GM10847 (cell line): ENCODE measurements around the gene ALLC.

Experiments used
- POLR2A ChIP-seq: IDR thresholded peaks from 2 replicates; pipeline ENCODE4 v1.6.1; 2011; ENCODE audit not compliant: insufficient read length; ENCODE audit errors: extremely low read depth

The ALLC gene

DNA sequence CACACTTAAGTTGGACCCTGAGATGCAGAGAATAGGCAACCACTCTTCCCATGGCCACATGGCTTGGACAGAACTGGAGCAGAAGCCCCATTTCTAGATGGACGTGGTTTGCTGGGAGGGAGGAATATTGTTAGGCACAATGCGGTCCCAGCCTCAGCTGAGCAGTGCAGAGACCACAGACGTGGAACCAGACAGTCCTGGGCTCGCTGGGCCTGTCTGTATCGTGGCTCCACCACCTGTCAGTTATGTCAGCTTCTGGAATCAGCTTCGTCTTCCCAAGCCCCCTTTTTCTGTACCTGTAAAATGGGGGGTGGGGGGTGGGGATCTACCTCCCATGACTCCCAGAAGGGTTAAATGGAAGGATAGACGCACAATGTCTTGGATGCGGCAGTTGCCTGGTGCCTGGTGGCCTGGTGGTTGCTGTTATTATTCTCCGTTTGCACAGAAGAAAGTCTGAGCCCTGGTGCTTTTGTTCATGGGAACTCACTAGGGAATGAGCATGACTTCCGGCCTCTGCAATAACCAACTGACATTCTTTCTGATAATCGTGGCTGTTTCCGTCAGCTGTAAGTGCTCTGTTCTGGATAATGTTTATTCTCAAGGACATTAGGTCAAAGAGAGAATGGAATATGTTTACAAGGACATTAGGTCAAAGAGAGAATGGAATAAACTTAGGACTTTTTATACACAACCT is 31.7 kb upstream of the ALLC start:
- TF ChIP-seq POLR2A, result no peak

DNA sequence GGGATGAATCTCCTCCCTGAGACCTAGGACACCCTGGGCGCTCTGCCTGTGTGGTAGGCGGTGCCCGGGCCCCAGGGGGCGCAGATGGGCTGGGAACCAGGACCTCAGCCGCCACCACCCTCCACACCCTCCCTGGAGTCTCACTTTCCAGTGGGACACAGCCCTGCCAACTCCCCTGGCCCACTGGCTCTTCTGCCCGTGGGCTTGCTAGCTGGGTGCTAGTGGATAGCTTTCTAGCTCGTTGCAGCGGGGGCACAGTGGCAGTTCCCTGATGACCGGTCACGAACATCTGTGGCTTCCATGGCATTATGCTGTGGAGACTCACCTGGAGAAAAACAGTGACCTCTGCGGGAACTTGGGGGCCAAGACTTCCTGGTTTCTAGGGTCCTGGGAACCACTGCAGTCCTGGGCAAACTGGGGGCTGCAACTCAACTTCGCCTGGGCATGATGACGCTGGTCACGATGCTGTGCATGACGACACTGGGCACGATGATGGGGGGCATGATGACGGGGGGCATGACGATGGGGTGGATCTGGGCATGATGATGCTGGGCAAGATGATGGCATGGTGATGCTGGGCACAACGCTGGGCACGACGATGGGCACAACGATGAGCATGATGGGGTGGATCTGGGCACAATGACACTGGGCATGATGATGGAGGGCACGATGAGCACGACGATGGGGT is 31.0 kb upstream of the ALLC start:
- no peak for TF ChIP-seq POLR2A

DNA sequence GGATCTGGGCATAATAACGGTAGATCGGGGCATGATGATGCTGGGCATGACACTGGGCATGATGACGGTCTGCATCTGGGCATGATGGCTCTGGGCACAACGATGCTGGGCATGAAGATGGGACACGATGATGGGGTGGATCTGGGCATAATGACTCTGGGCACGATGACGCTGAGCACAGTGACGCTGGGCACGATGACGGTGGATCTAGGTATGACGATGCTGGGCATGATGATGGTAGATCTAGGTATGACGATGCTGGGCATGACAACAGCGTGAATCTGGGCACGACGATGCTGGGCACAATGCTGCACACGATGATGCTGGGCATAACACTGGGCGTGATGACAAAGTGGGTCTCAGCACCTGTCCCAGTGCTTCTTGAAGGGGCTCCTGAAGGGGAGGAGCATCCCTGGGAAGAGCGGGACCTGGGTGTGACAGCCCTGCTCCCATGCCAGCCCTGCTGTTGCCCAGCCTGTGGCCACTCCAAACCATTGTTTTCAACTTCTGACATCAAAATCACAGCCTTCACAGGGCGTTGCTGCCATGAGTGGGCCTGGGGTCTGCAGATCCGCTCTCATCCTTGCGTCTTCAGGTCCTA is 30.4 kb upstream of the ALLC start:
- TF ChIP-seq POLR2A, result no peak

DNA sequence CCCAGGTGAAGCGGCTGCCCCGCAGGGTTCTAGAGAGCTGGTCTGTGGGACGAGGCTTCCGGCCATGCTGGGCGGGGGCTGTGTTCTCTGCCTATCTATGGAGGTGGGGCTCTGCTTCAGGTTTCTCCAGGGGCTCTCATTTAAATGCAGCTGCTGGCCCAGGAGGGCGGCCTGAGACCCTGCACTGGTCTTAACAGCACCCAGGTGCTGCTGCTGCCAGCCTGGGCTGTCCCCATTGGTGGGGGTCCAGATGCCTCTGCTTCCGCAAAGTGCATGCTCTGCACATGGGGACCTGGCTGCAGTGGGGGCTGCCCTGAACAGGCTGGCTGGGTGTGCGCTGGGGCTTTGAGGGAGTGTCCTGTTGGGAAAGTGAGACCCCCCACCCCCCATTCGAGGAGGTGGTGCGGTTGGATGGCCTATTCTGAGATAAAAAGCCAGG is 29.7 kb upstream of the ALLC start:
- no peak for TF ChIP-seq POLR2A

DNA sequence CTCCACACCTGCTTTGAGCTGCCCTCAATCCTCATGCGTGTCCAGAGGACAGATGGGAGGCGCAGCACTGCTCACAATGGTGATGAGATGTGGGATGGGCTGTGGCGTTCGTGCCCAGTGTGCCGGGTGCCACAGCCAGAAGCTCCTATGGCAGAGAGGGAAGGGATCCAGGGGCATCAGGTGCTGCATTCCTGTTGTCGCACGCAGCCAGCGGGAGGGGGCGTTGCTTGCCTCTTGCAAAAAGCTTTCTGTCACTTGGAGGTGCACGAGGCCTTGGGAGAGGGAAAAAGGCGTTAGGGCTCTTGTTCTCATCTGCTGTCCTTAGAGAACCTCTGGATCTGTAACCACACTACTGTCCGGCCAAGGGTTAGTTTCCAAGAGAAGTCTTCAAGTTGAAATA is 29.2 kb upstream of the ALLC start:
- TF ChIP-seq POLR2A, result no peak

DNA sequence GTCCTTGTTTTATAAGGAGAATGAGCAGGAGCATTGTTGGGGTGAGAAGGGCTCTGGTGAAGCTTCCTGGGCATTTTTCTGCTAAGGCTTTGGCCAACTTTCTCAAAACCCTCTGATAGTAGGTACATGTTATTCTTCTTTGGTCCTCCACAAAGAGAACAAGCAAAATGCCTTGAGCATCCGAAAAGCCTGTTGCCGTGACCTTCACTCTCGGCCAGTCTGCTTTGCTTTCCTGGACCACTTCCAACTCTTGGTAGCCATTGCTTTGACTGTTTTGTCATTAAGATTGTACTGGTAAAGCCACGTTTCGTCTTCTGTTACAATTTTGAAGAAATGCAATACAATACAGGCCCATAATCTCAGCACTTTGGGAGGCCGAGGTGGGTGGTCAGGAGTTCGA is 27.4 kb upstream of the ALLC start:
- TF ChIP-seq POLR2A, result no peak

DNA sequence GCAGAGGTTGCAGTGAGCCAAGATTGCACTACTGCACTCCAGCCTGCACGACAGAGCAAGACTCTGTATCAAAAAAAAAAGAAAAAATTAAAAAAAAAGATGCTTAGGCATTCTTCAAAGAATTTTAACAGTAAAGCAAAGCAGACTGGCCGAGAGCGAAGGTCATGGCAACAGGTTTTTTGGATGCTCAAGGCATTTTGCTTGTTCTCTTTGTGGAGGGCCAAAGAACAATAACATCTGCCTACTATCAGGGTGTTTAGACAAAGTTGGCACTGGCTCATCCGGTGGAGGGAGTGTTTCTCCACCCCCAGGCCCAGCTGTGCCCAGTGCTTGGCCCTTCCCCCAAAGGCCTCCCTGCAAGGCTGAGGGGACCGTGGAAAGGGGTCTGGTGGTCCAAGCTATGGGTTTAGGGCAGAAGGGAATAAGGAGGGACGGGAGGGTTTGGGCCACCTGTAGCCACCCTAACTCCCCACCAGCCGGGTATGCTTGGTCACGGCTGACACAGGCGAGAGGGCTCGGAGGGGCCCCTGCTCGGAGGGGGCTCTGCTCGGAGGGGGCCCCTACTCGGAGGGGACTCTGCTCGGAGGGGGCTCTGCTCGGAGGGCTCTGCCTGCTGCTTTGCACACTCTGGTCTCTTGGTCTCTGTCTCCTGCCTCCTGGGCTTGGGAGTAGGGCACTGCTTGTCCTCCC is 26.7 kb upstream of the ALLC start:
- no peak for TF ChIP-seq POLR2A

DNA sequence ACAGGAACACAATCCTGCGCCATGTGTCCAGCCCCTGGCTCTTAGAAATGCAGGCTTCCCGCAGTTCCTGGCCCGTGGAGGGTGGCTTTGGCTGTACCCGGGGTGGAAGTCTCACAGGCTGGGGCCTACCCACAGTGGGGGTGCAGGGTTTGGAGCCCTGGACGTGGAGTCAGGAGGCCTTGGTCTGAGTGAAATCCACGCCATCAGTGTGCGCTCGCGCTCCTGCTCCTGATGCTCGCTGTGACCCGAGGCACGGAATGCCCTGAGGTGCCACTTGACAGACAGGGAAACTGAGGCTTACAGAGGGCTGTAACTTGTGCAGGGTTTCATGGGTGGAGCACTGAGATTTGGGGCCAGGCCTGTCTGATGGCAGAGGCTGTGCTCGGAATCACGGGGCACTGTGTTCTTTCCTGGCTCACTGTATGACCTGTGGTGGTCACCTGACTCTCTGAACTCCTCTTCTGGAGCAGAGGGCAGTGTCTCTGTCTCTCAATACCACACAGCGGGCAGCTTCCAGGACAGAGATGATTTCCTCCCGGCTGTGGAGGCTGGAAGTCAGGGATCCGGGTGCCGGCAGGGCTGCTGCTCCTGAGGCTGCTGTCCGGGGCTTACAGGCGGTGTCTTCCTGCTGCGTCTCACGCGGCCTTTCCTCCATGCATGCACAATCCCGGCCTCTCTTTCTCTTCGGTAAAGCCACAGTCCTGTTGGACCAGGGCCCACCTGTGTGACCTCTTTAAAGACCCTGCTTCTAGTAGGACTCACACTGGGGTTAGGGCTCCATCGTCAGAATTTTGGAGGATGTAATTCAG is 25.9 kb upstream of the ALLC start:
- TF ChIP-seq POLR2A, result no peak

DNA sequence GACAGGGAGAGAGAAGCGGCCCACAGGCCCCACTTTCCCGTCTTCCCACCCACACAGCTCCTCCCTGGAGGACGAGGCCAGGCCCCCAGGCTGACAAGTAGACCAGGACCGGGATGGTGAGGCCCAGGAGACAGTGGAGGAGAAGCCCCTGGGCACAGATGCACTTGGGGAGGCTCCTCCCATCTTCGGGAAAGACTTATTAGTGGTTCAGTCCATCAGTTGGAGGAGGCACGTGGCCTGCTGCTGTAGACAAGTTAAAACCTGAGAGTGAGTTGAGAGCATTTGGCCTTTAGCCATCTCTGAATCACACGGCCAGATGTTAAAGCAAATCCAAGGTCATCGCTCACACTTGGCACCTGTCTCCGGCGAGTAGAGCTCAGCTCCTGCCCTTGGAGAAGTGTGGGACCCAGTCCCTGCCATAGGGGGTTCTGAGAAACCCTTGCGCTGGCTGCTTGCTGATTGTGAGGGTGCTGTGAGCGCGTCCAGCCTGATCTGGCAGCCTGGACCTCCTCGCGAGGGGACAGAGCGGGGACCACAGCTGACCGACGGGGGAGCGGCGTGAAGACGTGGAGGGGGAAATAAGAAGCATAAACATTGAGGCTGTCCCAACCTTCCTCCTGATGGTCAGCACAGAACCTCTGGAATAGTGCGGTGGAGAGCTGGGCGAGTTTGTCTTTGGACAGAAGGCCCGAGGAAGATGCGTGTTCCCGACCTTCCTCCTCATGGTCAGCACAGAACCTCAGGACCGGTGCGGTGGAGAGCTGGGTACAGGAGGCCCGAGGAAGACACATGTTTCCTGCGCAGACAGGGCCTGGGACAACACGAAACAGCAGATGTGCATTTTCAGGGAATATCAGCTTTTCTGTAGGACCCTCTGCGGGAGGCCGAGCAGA is 24.7 kb upstream of the ALLC start:
- TF ChIP-seq POLR2A, result no peak

DNA sequence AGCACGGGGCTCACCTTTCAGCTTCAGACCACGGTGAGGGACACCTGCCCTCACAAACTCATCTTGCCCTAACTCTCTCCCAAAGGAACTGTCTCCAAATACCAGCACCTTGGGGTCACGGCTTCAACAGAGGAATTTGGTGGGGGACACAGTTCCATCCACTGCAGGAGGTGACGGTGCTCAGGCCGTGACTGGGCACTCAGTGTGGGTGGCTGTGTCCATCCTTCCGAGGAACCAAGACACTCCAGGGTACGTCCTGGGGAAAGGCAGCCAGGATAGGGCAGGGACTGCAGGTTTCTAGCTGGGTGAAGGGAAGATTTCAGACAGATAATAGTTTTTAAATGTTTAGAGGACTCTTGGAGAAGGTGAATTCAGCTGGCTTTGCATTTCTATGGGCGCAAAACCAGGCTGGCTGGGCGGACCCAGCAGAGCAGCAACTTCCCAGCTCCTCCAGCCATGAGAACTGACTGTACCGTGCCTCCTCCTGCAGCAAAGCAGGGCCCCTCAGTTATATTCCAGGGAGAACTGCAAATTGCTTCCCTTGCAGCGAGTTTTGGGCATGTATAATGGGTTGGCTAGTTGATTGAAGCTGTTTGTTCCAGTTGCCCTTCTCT is 23.9 kb upstream of the ALLC start:
- no peak for TF ChIP-seq POLR2A

DNA sequence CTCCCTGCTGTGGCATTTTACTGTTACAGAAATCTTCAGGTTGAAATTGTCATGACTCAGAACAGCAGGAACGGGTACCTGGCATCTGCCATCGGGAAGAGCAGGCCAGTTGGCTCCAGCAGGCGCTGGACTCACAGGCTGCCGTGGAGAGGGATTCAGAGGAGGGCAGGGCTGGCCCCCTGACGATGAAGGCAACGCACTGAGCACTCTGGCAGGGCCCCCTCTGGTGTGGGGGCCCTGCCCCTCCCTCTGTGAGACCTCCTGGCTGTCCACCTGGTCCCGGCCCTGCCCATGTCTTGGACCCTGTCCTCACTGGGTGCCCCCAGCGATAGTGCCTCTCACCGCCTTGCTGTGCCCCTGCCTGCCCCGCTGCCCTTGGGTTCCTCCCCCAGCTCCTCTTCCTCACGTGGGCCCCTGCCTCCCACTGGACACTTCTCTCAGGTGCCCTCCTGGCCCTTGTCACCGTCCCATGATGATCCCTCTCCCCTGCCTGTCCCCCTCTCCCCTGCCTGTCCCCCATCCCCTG is 23.3 kb upstream of the ALLC start:
- no peak for TF ChIP-seq POLR2A

DNA sequence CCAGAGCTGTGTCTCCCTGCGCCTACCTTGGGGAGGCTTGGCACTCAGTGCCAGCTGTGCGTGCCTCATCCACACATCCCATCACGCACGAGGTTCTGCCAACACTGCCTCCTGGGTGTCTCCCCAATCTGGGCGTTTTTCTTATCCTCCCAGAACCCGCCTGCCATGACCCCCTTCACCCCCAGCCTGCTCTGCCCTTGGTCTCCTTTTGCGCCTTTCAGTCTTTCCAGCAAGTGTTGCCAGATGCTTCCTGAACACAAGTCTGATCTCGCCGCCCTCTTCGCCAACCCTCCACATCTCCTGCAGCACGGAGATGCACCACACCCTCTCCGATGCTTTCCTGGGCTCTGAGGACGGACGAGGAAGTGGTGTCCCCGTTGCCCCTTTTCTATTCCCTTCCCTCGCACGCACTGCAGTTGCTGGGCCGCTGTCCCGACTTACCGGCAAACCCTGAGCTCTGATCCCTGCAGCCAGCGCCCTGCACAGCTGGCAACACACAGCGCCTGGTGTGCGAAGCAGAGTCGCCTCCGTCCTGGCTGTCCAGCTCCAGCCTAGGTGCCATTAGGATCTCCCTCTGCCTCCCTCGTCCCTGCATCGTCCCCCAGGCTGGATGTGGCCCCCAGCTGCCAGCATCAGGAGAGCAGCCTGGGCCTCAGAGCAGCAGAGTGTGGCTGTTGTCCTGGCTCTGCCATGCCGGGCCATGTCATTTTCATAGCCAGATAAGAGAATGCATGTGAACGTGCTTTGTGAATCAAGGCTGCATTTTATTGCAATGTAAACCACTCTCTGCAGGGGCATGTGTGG is 22.6 kb upstream of the ALLC start:
- no peak for TF ChIP-seq POLR2A
